HG03175 (cell line): ENCODE results near the gene CHPF.

Source experiments
- ATAC-seq: cut with Tn5 transposase; IDR thresholded peaks from one replicate; pipeline ENCODE4 v1.9.1; 2021; ENCODE audit warnings: mild to moderate bottlenecking, moderate library complexity; ENCODE audit not compliant: unreplicated experiment

The CHPF gene

GRCh38 chr2:219514836-219515235, 28.8 kb downstream of the CHPF start:
- no peak for ATAC-seq

DNA sequence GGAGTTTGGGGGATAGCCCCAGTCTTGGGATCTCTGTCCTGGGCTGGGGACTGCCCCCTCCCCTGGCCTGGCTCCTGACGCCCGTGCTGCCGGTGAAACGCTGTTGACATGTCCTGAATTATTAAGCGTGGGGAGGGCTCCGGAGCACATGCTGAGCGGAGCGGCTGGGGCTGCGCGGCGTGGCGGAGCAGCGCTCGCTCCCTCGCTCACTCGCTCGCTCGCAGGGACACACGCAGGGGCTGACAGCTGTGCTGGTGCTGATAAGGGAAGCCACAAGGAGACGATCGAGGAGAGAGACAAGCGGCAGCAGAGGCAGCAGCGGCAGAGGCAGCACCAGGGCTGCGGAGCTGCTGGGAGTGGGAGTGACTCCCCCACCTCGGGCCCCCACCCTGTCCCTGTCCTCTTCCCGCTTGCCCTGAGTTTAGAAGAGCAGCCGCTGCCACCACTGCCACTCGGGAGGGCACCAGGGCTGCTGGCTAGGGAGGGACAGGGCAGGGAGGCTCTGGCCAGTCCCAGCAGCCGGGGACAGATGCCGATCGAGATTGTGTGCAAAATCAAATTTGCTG, 29.3 kb downstream of the CHPF start, which contains the start of gene ASIC4:
TSS of gene ASIC4 (plus strand) at position 287 of the 566 bp plus-strand sequence. CDS start at position 530, 243 bp downstream.
- ATAC-seq = no peak

GRCh38 chr2:219513787-219514186, 29.8 kb downstream of the CHPF start:
- ATAC-seq = no peak

DNA sequence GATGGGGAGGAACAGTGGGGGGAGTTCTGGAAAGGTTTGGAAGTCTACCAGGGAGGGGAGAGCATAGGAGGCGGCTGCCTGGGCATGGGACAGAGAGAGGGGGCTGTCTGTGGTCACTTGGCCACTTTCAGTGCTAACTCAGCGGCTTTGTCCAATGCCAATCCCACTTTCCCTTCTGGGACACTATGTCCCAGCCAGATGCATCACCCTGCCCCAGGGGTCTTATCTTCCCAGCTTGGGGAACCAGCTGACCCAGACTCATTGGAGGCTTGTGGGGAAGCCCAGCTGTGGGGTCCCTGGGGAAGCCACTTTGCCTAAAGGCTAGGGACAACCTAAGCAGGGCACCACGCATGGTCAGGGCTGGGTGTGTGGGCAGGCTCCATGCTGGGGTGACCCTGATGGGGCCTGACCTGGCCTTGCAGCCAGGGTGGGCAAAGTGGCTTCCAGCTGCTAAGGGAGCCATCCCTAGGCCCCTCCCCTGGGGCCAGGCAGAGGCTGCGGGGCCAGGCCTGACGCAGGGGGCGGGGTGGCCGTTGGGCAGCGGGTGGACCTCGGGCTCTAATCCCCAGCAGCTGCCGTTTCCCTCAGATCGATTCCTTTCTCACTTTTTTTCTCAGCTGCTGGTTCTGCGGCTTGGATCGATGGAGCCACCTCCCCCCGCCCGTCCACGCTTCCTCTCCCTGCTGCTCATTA, 30.9 kb downstream of the CHPF start:
- no peak for ATAC-seq

- no peak for ATAC-seq
Observed at GRCh38 chr2:219511547-219512325, 31.9 kb downstream of the CHPF start.

DNA sequence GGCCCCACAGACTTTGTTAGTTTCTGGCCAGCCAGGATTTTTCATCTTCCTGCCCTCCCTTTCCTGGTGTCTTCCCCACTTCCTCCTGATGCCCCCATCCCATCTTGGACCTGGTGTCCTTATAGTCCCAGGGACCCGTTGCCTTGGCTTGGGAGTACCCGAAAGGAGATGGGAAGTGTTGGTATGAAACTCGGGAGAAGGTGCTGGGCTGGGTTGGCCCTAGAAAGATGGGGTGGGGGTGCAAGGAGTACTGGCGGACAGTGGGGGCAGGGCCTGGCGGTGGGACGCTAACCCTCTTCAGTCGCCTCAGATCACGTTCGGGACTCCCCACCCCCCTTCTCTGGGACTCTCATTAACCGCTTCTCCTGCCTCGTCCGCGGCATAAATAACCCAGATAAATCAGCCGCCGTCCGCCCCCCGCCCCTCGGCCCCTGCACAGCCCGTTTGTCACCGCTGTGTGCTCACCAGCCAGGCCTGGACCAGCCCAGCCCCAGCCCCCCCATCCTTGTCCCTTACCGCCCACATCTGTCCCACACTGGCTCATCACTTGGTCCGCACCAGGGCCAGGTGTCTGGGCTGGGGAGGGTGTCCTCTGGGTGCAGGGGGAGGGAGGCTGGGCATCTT, 33.0 kb downstream of the CHPF start:
- no peak for ATAC-seq

- ATAC-seq = peak; percentile 59
Observed at GRCh38 chr2:219509780-219510511, 33.7 kb downstream of the CHPF start.

- ATAC-seq = peak; percentile 18
Observed at GRCh38 chr2:219508971-219509779, 34.4 kb downstream of the CHPF start.

GRCh38 chr2:219508444-219508734, 35.2 kb downstream of the CHPF start:
- ATAC-seq = no peak

- ATAC-seq = no peak
Observed at GRCh38 chr2:219507581-219508443, 35.8 kb downstream of the CHPF start.

- ATAC-seq = no peak
Observed at GRCh38 chr2:219506802-219507526, 36.6 kb downstream of the CHPF start.

DNA sequence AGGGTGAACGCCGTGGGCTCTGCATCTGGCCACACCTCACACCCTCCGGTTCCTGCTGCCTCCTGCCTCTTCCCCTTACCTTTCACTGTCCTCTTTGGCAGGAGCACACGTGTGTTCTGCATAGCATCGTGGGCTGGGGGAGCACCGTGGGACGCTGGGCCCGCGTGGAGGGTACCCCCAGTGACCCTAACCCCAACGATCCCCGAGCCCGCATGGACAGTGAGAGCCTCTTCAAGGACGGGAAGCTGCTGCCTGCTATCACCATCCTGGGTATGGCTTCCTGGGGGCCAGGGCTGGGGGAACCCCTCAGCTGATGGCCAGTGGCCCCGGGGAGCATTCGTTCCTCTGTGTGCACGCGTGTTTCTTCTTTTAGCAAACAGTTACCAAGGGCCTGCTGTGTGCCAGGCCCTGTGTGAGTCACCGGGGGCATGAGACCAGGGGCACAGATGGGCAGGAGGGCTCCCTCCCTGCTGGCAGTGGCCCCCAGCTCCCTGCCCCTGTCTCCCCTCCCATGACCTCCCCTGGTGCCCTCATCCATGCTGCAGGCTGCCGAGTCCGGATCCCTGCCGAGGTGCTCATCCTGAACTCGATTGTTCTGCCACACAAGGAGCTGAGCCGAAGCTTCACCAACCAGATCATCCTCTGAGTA, 37.3 kb downstream of the CHPF start:
- ATAC-seq = no peak

GRCh38 chr2:219505585-219505984, 38.0 kb downstream of the CHPF start:
- no peak for ATAC-seq

- ATAC-seq = no peak
Observed at GRCh38 chr2:219502618-219503017, 41.0 kb downstream of the CHPF start.

GRCh38 chr2:219501849-219502248, 41.8 kb downstream of the CHPF start:
- no peak for ATAC-seq

DNA sequence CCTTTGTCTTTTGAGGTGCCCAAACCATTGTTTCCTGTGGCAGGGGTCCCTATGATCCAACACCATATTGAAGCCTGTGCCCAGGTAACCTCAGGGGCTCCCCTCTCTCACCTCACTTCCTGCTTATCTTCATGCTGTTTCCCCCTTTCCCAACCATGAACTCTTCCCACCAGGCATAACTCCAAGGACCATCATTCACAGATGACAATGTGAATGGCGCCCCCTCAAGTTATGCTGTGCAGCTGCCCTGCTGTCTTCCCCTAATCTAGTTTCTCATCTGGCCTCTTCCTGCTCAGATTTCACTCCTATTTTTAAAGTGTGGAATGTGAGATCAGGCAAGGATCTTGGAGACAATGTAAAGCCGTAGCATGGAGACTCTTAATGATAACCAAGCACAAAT, 43.5 kb downstream of the CHPF start:
- ATAC-seq = no peak

DNA sequence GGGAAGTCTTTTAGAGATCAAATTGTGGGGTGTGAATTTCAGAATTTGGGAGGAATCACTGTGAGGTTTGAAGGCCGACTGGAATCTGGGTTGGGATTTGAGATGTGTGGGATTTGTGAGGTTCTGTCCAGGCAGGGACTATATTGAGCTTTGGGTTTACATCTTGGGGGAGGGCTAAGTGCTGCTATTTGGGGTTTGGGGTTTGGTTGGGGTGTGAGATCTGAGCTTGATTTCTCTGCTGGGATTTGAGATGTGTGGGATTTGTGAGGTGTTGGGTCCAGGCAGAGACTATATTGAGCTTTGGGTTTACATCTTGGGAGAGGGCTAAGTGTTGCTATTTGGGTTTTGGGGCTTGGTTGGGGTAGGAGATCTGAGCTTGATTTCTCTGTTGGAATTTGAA, 44.1 kb downstream of the CHPF start:
- no peak for ATAC-seq

GRCh38 chr2:219499058-219499307, 44.6 kb downstream of the CHPF start:
- ATAC-seq = no peak
